Osteoblast (primary cell): Measurements from ENCODE around the gene EMID1. TPM values are rescaled to one million over a fixed set of nuclear protein-coding genes. Genes with fewer than 3 reads are reported as not detected.

Experiments
- DNase-seq: peaks from one replicate; pipeline ENCODE4 v3.0.0; 2011; ENCODE audit warnings: low spot score, mixed read lengths; ENCODE audit not compliant: insufficient read length; ENCODE audit errors: missing footprints
- H2AFZ ChIP-seq: 2 replicates; pipeline ENCODE4 v1.6.0; 2011; ENCODE audit warnings: mild to moderate bottlenecking, low read length
- H3K27ac ChIP-seq: 2 replicates; pipeline ENCODE4 v1.5.1; 2011; ENCODE audit warnings: mild to moderate bottlenecking, low read depth, low read length, moderate library complexity
- H3K27me3 ChIP-seq: 2 replicates; pipeline ENCODE4 v1.6.0; 2012; ENCODE audit warnings: mild to moderate bottlenecking, control low read depth, inconsistent platforms, low read length, moderate library complexity; ENCODE audit not compliant: insufficient read depth
- H3K36me3 ChIP-seq: 2 replicates; pipeline ENCODE4 v1.5.1; 2011; ENCODE audit warnings: mild to moderate bottlenecking, low read length, control low read depth, moderate library complexity; ENCODE audit not compliant: insufficient read depth
- H3K4me1 ChIP-seq: 2 replicates; pipeline ENCODE4 v1.5.1; 2011; ENCODE audit warnings: mild to moderate bottlenecking, low read length, control low read depth, moderate library complexity; ENCODE audit not compliant: insufficient read depth
- H3K4me2 ChIP-seq: 2 replicates; pipeline ENCODE4 v1.6.0; 2011; ENCODE audit warnings: mild to moderate bottlenecking, low read length; ENCODE audit not compliant: insufficient read depth
- H3K4me3 ChIP-seq: fragments of 200-600 bp; sonication (generic); 3 replicates; pipeline ENCODE4 v1.5.1; 2012; ENCODE audit warnings: mild to moderate bottlenecking, low read length, inconsistent platforms; ENCODE audit not compliant: insufficient read depth
- H3K79me2 ChIP-seq: 2 replicates; pipeline ENCODE4 v1.6.0; 2012; ENCODE audit warnings: mild to moderate bottlenecking, low read length, control low read depth, inconsistent platforms; ENCODE audit not compliant: insufficient read depth
- H3K9me3 ChIP-seq: 2 replicates; pipeline ENCODE4 v1.5.1; 2011; ENCODE audit warnings: low read depth, low read length, control low read depth
- H4K20me1 ChIP-seq: 2 replicates; pipeline ENCODE4 v1.6.0; 2012; ENCODE audit warnings: mild to moderate bottlenecking, low read length, control low read depth; ENCODE audit not compliant: insufficient read depth
- CTCF ChIP-seq: IDR thresholded peaks from 2 replicates; pipeline ENCODE4 v1.5.1; 2011; ENCODE audit warnings: mild to moderate bottlenecking, low read depth, low read length, moderate library complexity; ENCODE audit errors: extremely low read depth
- total RNA-seq: library from RNA; depleted of rRNA; stranded (reverse); fragments of >200 nt; gene quantifications from 2 replicates; pipeline ENCODE4 v1.2.3, GENCODE V29; 2012

Gene EMID1
- total RNA-seq, 1 donor = under 0.01 TPM

DNA sequence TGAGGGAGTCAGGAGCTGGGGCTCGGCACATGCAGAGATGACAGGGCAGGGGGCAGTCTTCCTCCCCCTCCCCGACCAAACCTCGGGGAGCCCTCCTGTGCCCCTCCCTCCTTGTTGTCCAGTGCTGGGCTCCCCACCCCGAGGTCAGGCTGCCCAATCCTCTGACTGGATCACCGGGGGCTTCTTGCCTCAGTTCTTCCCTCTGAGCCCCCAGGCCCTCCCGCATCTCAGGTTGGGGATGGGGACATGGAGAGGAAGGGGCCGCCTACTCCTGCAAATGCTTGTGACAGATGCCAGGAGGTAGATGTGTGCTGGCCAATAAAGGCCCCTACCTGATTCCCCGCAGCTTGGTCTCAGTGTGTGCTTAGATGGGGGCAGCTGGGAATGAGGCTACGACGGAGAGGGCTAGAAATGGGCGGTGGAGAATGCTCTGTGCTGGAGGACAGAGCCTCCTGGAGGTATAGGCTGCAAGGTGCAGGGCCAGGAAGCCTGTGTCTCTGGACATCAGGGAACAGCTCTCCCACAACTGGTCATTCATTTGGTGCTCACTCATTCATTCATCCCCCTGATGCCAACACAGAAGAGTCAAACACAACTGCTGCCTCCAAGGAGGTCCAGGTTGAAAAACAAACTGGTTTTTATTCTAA, 53.7 kb downstream of the EMID1 start:
- no peaks in the 10 kb centered on the region for H3K79me2 ChIP-seq
- H4K20me1 ChIP-seq = peaks cover 4% of the 10 kb centered on the region
- H3K4me1 ChIP-seq = no peaks in the 10 kb centered on the region
- no peak overlapping the region for H2AFZ ChIP-seq
- no peak overlapping the region for H3K4me2 ChIP-seq
- DNase-seq = peak; percentile 68
- TF ChIP-seq CTCF = no peak
- no peaks in the 10 kb centered on the region for H3K9me3 ChIP-seq
- H3K36me3 ChIP-seq = peaks cover 5% of the 10 kb centered on the region
- H3K4me3 ChIP-seq = no peak overlapping the region
- no peaks in the 10 kb centered on the region for H3K27me3 ChIP-seq
- H3K27ac ChIP-seq = no peak overlapping the region

- no peak overlapping the region for H3K4me2 ChIP-seq
- H3K4me1 ChIP-seq = no peaks in the 10 kb centered on the region
- H2AFZ ChIP-seq = no peak overlapping the region
- H3K4me3 ChIP-seq = no peak overlapping the region
- H3K79me2 ChIP-seq = no peaks in the 10 kb centered on the region
- DNase-seq = peak; percentile 75
- H4K20me1 ChIP-seq = peaks cover 4% of the 10 kb centered on the region
- no peaks in the 10 kb centered on the region for H3K9me3 ChIP-seq
- H3K36me3 ChIP-seq = peaks cover 9% of the 10 kb centered on the region
- no peak for TF ChIP-seq CTCF
- H3K27ac ChIP-seq = no peak overlapping the region
- no peaks in the 10 kb centered on the region for H3K27me3 ChIP-seq
These were observed 54.4 kb downstream of the EMID1 start for GRCh38 chr22:29260031-29260560.

GRCh38 chr22:29260601-29261315, 55.1 kb downstream of the EMID1 start:
- Histone ChIP-seq H3K79me2 (peaks cover 1% of the 10 kb centered on the region), H4K20me1 (peaks cover 4% of the 10 kb centered on the region), H3K4me2 (no peak overlapping the region), H3K4me3 (no peak overlapping the region), H2AFZ (no peak overlapping the region), H3K4me1 (no peaks in the 10 kb centered on the region), H3K9me3 (no peaks in the 10 kb centered on the region), H3K27ac (no peak overlapping the region), H3K36me3 (peaks cover 12% of the 10 kb centered on the region), H3K27me3 (no peaks in the 10 kb centered on the region)
- DNase-seq = peak; percentile 73
- TF ChIP-seq CTCF = no peak

- Histone ChIP-seq H3K4me3 (no peak overlapping the region), H4K20me1 (peaks cover 8% of the 10 kb centered on the region), H3K4me2 (no peak overlapping the region), H2AFZ (no peak overlapping the region), H3K79me2 (peaks cover 32% of the 10 kb centered on the region), H3K4me1 (peaks cover 15% of the 10 kb centered on the region), H3K27ac (no peak overlapping the region), H3K9me3 (no peaks in the 10 kb centered on the region), H3K36me3 (peaks cover 12% of the 10 kb centered on the region), H3K27me3 (no peaks in the 10 kb centered on the region)
- no peak for TF ChIP-seq CTCF
- no peak for DNase-seq
These were observed 58.1 kb downstream of the EMID1 start for GRCh38 chr22:29263791-29264276.
